ENCODE results near the gene UBR4. TPM values are rescaled to one million over a fixed set of nuclear protein-coding genes. Genes with fewer than 3 reads are reported as not detected.

The UBR4 gene
- polyA plus RNA-seq, 1 donor, result 150 TPM

- no peak for DNase-seq
Observed at GRCh38 chr1:19057182-19057779, 152.8 kb downstream of the UBR4 start.

- DNase-seq, result no peak
Observed at GRCh38 chr1:19055701-19056100, 154.4 kb downstream of the UBR4 start.

DNA sequence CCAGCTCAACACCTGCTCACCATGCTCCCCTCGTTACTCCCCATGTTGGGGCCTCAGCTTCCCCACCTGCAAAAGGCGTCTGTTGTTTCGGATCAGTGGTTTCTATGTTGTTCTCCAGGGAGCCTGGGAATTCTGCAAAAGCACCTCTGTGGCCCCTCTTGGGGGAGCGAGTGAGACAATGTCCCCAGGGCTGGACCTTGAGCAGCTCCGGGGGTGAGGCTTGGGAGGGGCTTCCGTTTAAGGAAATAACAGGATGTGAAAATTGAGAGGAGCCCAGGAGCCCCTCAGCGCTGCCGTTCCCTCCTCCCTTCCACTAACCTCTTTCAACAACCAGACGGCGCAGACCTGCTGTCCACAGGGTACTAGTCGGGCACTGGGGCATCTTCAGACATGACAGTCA lies 155.1 kb downstream of the UBR4 start:
- DNase-seq, result no peak

DNA sequence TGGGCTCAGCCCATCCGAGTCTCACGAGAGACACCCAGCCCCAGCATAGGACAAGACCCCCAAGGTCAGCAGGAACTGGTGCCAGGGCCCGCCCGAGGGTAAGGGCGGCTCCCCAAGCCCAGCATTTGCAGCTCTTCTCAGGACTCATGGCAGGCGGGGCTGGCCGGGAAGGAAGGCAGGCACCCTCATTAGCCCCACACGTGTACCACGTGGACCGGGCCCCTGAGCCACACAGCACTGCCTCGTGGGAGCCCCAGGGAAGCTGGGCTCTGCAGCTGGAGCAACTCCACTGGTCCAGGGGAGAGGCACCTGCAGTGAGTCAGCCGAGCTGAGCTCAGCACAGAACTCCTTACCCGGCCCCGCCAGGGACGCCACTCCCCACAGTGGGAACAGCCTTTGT lies 155.8 kb downstream of the UBR4 start:
- DNase-seq, result no peak

- no peak for DNase-seq
Observed at GRCh38 chr1:19053486-19053885, 156.6 kb downstream of the UBR4 start.

GRCh38 chr1:19049798-19050197 lies 160.3 kb downstream of the UBR4 start:
- no peak for DNase-seq

DNA sequence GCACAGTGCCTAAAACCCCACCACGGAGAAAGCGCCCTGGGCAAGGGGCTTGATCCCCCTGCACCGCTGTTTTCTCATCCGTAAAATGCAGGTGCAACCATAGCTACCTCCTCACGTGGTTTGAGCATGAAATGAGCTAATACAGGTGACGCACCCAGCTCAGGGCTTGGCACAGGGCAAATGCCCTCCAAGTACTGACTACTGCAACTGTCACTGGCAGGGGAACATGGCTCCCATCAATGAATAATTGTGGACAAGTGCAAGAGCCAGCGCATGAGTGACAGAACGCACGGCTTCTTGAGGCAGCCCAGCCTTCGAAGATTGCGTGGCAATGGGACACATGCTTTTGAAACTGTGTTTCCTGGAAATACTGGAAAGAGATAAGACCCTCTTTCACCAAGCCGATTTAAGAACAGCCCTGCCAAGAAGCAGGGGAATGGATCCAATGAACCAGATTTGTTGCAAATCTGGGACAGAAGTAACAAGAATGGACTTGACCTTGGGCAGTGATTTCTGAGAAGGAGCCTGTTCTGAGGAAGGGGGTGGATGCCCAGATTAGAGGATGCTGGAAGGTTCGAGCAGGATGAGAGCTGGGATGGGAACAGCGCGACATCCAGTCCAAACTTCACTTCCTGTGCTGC lies 160.8 kb downstream of the UBR4 start:
- no peak for DNase-seq

GRCh38 chr1:19046972-19047731 lies 162.9 kb downstream of the UBR4 start:
- no peak for DNase-seq

GRCh38 chr1:19045898-19046880 lies 163.9 kb downstream of the UBR4 start:
- no peak for DNase-seq

DNA sequence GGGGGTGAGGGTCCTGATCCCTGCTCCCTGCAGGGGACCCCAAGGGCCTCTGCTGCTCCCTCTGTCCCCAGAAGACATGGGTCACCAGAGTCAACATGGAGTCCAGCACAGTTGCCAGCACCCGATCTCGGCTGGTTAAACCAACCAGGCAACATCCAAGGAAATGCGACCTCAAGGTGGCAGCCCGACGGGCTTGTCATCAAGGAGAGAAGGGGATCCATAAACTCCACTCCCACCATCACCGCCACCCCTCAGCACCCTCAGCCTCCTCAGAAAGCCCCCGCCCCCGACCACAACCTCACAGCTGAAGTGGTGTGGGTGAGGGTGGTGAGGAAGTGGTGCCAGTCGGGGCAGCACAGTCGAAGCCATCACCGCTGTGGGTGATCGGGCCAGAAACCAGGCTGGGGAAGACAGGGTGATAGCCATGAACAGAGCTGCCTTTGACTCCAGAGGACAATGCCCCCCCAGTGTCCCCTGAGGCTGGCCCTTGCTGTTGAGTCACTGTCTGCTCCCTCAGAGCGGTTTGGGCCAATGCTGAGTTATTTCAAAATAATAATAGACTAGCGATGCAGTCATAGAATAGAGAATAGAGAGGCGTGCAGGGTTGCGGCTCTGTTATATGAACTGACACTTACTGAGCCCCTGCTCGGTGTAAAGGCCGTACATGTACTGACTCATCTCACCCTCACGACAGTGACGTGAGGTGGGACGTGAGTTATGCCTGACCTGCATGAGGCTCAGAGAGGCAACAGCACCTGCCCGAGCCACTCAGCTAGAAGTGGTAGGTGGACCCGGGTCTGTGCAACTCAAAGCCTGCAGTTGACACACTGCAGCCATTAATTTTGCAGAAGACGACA lies 164.9 kb downstream of the UBR4 start:
- DNase-seq, result no peak

DNA sequence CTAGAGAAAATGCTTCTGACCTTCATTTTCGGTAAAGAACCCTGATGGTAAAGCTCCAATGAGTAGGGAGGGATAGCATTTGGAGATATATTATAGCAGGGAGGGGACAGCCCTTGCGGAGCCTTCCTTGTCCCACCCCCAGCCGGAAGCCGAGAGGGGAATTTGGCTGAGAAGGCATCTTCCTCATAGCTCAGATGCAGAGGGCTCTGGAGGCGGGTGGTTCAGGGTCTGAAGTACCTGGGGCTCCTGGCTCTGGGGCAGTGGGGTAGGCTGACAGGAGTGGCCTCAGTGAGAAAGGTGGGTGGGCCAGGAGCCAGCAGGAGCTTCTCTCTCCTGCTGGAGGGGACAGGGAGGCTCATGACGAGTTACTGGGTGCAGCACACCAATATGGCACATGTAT lies 165.6 kb downstream of the UBR4 start:
- no peak for DNase-seq

- no peak for DNase-seq
Observed at GRCh38 chr1:19043579-19044443, 166.3 kb downstream of the UBR4 start.

DNA sequence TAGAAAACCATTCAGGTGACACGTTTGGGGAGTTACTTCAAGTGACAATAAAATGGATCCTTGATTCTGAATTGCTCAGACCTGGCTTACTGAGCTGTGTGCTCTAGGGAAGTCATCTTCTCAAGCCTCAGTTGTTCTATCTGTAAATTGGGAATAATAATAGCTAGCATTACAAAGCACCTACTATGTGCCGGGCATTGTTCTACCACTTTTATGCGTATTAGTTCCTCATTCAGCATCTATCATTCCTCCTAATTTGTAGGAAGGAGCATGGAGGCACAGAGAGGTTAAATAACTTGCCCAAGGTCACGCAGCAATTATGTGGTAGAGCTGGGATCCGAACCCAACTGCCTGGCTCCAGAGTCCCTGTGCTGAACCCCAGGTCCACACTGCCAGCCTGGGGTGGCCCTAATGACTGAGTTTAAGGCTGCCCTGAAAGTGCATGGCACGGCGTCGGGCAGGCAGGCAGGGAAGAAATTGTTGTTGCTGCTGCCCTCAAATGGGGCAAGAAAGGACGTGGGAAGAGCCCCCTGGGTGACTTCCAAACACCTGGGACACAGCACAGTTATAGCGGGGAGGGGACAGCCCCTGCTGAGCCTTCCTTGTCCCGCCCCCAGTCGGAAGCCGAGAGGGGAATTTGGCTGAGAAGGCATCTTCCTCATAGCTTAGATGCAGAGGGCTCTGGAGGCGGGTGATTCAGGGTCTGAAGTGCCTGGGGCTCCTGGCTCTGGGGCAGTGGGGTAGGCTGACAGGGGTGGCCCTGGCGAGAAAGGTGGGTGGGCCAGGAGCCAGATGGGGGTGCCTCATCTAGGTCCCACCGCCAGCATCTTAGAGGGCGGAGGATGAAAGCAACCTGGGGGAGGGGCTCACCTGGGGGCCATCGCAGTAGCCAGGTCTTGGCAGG lies 167.1 kb downstream of the UBR4 start:
- no peak for DNase-seq

- DNase-seq, result no peak
Observed at GRCh38 chr1:19040010-19040680, 169.9 kb downstream of the UBR4 start.

DNA sequence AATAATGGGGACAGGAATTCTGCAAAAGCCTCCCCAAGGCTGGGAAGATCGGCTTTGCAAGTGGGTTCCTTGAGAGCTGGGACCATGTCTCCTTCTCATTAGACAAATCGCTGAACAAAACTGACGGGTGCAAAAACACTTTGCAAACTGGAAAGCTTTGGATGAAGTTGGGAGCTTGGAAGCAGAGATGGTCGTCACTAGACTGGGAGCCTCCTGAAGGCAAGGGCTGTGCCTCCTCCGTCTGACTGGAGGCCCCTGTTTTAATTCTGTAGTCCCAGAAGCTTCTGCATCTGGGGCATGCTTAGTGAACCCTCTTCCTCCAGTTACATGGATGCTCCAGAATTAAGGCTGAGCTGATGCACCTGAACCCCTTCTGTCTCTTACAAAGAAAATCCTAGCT lies 171.3 kb downstream of the UBR4 start:
- DNase-seq, result no peak

GRCh38 chr1:19038096-19038495 lies 172.0 kb downstream of the UBR4 start:
- DNase-seq, result no peak

DNA sequence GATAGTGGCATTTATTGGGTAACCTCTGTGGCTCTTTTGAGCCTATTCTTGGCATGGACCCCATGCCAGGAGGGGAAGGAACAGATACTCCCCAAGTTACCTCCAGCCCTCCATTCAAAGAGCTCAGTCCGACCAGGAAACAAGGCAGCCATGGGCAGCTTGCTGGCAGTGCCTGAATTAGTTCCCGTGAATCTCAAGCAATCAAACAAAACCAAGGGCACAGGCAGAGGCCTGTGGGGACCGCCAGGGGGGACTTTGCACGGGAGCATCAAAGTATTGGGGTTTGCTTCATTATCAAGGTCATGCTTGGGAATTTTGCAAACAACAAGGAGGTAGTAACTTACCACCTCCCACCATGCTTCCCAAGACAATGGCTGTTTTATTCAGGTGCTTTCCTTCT lies 172.4 kb downstream of the UBR4 start:
- no peak for DNase-seq

DNA sequence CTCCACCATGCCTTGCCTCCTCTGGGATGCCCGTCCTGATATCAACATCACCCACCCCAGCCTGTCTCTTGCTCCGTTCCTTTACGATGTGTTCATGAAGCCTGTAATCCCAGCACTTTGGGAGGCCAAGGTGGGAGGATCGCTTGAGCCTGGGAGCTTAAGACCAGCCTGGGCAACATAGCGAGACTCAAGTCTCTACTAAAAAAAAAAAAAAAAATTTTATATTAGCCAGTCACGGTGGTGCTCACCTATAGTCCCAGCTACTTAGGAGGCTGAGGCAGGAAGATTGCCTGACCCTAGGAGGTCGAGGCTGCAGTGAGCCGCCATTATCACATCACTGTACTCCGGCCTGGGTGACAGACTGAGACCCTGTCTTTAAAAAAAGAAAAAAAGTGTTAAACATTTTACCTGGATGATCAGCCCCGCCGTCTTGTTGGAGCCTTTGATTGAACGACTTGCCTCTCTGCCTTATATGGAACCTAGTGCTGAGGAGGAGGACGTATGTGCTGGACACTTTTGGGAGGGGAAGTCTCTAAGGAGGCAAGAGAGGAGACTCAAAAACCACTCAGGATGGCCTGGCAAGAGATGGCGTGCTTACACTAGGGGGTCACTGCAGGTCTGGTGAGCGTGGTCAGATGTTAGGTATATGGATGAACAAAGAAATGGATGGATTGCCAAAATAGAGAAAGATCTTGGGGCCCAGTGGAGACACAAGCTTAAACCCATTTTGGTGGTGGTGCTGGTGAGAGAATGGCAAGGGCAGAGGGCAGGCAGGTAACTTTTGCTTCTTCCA lies 173.1 kb downstream of the UBR4 start:
- DNase-seq, result no peak

All from left kidney (tissue), 2 donors.